Measurements from ENCODE around the gene UTP20.
A peak's percentile ranks its signal among the peaks of the same experiment; 100 is the strongest.

- TF ChIP-seq CTCF (IDR thresholded peaks at IDR 0.05) (peak; percentile 33 to 64 (median 51)), POLR2A (IDR thresholded peaks at IDR 0.05) (no peak)
These were observed 134.7 kb downstream of the UTP20 start for GRCh38 chr12:101414533-101415119.
